GM12801 (cell line): ENCODE data around the gene CDC26.

Source experiments
- TF ChIP-seq, protein P1 (sequence below): IDR thresholded peaks from one replicate; pipeline ENCODE4 v1.5.1; 2011; ENCODE audit warnings: control low read depth; ENCODE audit not compliant: insufficient read length; ENCODE audit errors: extremely low read depth

The CDC26 gene

DNA sequence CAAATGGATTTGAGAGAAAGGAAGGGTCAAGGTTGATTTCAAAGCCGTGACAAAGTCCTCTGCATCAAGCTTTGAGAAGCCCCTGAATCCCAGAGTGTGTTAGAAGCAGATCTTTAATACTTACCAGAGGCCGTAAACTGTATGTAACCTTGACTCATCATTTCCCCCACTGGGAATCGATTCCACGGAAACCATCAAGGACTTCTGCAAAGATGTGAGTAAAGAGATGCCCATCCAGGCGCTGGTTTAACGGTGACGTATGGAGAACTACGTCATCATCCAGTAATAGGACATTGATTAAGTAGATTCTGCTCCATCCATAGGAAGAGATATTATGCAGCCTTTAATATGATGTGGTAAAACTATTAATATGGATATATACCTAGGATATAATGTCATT is 26.2 kb upstream of the CDC26 start:
- TF ChIP-seq, protein P1, sequence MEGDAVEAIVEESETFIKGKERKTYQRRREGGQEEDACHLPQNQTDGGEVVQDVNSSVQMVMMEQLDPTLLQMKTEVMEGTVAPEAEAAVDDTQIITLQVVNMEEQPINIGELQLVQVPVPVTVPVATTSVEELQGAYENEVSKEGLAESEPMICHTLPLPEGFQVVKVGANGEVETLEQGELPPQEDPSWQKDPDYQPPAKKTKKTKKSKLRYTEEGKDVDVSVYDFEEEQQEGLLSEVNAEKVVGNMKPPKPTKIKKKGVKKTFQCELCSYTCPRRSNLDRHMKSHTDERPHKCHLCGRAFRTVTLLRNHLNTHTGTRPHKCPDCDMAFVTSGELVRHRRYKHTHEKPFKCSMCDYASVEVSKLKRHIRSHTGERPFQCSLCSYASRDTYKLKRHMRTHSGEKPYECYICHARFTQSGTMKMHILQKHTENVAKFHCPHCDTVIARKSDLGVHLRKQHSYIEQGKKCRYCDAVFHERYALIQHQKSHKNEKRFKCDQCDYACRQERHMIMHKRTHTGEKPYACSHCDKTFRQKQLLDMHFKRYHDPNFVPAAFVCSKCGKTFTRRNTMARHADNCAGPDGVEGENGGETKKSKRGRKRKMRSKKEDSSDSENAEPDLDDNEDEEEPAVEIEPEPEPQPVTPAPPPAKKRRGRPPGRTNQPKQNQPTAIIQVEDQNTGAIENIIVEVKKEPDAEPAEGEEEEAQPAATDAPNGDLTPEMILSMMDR = no peak

DNA sequence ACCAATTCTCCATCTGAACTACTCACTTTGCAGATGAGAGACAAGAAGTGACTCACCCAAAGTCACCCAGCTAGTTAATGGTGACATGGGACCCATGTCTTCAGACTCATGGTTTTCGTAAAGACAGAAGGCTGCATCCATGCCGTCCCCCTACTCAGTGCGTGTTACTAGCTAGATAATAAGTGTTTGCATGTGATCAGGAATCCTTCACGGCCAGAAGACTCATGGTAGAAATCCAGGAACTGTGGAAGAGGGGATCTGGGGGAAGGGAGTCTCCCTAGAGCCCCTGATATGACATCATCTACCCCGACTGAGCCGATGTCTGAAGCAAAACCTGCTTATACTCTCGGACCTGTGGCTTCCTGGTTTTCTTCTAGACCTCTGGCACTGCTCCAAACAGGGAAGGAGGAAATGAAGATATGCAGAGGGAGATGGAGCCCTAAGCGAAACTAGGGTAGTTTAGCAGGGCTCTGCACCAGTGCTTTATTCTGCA is 24.5 kb upstream of the CDC26 start:
- TF ChIP-seq, protein P1 = no peak

DNA sequence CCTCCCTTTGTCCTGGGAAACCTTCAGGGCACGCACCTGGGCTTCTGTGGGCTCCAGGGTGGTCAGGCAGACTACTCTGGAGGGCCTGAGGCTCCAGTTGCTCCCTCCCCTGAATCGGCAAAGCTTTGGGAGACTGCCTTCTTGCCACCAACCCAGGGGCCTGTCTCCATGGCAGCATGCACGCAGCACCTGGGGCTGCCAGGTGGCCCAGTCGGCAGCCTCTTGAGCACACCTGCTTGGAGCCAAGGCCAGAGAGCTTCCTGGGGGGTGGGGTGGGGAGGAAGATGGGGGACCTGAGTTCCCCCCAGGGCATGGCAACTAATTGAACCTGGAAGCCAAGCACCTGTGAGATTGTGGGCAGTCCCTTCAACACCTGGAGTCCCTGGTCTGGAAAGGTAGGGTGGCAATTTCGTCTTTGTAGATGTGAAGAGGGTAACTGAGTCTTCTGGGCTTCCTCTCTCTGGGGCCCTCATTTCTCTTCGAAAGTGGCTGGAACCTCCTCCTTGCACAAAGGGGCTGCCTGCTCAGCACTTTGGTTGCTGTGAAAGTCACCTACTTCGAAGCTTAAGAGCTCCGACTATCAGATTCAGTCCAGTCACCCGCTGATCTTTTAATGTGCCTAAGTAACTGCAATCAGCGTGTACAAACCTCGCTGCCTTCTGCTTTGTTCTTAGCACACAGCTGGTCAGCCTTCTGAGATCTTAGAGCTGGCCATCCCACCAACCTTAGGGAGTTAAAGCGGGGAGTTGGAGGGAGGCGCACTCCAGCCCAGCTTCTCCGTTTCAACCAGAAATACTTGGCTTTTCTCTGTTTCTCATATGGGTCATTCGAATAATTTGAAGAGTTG is 23.8 kb upstream of the CDC26 start:
- TF ChIP-seq, protein P1 = no peak

DNA sequence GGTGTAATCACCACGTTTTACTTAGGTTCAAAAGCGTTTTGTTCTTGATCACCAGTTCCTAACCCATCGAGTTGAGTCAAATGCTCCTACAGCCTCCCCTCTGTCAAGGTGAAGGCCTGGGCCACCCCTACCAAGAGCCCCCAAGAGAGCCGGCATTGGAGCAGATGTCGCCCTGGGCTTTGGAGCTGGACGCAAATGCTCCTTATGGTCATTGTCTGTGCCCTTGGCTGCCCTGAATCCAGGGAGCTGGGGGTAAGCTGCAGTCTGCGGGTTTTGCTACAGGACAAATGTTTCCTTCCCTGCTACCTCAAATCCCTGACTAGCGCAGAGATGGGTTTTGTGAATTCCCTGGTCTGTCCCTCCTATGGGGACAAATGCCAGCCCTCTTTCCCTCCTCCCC is 22.9 kb upstream of the CDC26 start:
- TF ChIP-seq, protein P1 = no peak

DNA sequence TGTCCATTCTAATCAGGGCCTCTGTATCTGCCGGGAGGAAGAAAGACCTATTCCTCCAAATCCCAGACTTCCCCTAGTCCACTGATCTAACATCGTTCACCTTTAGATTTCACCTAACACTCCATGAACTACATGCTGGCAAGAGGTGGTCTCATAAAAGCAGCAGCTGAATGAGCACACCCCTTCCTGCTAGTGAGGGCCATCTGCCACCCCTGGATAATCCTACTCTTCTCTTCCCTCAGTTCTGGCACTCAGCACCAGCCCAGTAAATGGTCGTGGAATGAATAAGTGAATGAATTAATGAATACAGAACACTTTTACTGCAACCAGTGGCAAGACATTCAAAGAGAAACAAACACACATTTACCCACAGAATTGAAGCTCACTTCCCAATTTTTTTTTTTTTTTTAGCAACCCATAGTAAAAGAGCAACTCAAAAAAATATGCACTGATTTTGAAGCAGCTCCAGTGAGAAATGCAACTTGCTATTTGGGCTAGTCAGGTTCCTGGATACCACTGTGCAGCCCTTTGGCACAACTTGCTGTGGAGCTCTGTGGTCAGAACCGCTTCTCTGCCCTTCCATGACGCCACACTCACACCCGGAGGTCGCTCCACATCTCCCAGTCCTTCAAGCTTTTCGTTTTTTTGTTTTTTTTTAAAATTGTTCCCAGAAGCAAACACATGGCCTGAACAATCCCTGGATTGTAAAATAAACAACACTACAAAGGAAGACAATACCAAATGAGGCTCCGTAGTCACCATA is 21.6 kb upstream of the CDC26 start:
- TF ChIP-seq, protein P1 = no peak

DNA sequence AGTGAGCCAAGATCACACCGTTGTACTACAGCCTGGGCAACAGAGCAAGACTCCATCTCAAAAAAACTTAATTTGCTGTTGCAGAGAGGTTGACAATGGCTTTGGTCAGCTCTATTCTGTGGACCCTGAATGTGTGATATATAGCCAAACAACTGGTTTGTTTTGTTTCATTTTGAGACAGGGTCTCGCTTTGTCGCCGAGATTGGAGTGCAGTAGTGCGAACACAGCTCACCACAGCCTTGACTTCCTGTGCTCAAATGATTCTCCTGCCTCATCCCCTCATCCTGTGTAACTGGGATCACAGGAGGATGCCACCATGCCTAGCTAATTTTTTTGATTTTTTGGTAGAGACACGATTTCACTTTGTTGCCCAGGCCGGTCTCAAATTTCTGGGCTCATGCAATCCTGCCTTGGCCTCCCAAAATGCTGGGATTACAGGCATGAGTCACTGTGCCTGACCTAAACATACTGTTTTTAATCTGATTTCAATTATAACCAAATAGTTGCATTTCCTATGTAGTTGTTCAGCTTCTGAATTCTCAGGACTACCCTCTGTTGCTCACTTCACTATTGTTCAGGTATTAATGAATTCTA is 18.0 kb upstream of the CDC26 start:
- TF ChIP-seq, protein P1 = no peak

DNA sequence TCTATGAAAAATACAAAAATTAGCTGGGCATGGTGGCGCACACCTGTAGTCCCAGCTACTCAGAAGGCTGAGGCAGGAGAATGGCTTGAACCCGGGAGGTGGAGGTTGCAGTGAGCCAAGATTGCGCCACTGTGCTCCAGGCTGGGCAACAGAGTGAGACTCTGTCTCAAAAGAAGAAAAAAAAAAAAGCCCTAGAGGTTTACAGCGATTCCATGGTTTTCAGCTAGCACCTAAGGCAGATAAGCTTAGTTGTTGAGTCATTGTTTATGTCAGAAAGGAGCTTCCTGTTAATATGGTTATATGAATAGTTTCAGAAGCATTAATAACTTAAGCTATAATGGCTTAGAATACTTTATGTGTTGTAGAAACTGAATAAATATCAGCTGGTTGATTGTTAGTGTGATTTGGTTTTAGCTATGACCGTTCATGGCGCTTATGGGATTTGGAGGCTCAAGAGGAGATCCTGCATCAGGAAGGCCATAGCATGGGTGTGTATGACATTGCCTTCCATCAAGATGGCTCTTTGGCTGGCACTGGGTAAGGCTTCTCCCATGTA is 14.8 kb upstream of the CDC26 start:
- TF ChIP-seq, protein P1 = no peak
